GM12878 (cell line): ENCODE measurements around the gene CORO1C.

Experiments used
- ATF3 ChIP-seq: IDR thresholded peaks from 2 replicates; pipeline ENCODE4 v1.6.1; 2011; ENCODE audit warnings: low read depth, mild to moderate bottlenecking, low read length, moderate library complexity, borderline replicate concordance; ENCODE audit errors: extremely low read depth
- EP300 ChIP-seq, 2 experiments: fragments of 150-350 bp in 1 of 2; IDR thresholded peaks; 2 replicates each; pipeline ENCODE4 v1.6.1; 2011 to 2012; ENCODE audit warnings: low read depth in 2 of 2, low read length in 2 of 2, borderline replicate concordance in 1 of 2, improper control_type of control experiment in 1 of 2, inconsistent platforms in 1 of 2; ENCODE audit not compliant: control insufficient read depth in 1 of 2
- IRF3 ChIP-seq: fragments of 450-650 bp; IDR thresholded peaks from 2 replicates; pipeline ENCODE4 v1.6.1; 2014; ENCODE audit warnings: mild to moderate bottlenecking
- POLR2AphosphoS5 ChIP-seq: IDR thresholded peaks from 2 replicates; pipeline ENCODE4 v1.6.1; 2011; ENCODE audit warnings: mild to moderate bottlenecking, low read length, inconsistent platforms
- RAD21 ChIP-seq: IDR thresholded peaks from 2 replicates; pipeline ENCODE4 v1.6.1; 2011; ENCODE audit warnings: mild to moderate bottlenecking, low read depth, low read length, moderate library complexity; ENCODE audit not compliant: insufficient read depth
- SMAD1 ChIP-seq: fragments of 450-650 bp; IDR thresholded peaks from 2 replicates; pipeline ENCODE4 v1.6.1; 2018; ENCODE audit warnings: mild to moderate bottlenecking, low read depth; ENCODE audit not compliant: partially characterized antibody
- SUZ12 ChIP-seq: fragments of 200-600 bp; sonication (generic); IDR thresholded peaks from one replicate; pipeline ENCODE4 v1.6.1; 2018; ENCODE audit warnings: antibody characterized with exemption, mild to moderate bottlenecking; ENCODE audit not compliant: unreplicated experiment
- TAF1 ChIP-seq: IDR thresholded peaks from 2 replicates; pipeline ENCODE4 v1.6.1; 2011; ENCODE audit warnings: mild to moderate bottlenecking, low read depth, low read length, borderline replicate concordance
- TF ChIP-seq, protein P1 (sequence below): IDR thresholded peaks from 2 replicates; pipeline ENCODE4 v1.6.1; 2012; ENCODE audit warnings: low read length, inconsistent platforms
- TF ChIP-seq, protein P2 (sequence below), 3 experiments: IDR thresholded peaks in 2 of 3; conservative IDR thresholded peaks in 1 of 3; 2 replicates each; pipeline ENCODE4 v1.5.1; 2011; ENCODE audit warnings: low read depth in 3 of 3, low read length in 3 of 3, mild to moderate bottlenecking in 3 of 3, control low read depth in 2 of 3, moderate library complexity in 2 of 3, inconsistent platforms in 1 of 3, mixed read lengths in 1 of 3; ENCODE audit not compliant: control insufficient read depth in 2 of 3, insufficient read depth in 1 of 3; ENCODE audit errors: extremely low read depth in 1 of 3
- TF ChIP-seq, protein P3 (sequence below): fragments of 450-650 bp; conservative IDR thresholded peaks from 2 replicates; pipeline ENCODE4 v1.6.1; 2017; ENCODE audit warnings: mild to moderate bottlenecking, moderate library complexity
- TF ChIP-seq, protein P4 (sequence below): IDR thresholded peaks from 2 replicates; pipeline ENCODE4 v1.6.1; 2012; ENCODE audit warnings: low read depth, low read length, improper control_type of control experiment
- TF ChIP-seq, protein P5 (sequence below): fragments of 450-650 bp; formaldehyde crosslinking; IDR thresholded peaks from 2 replicates; pipeline ENCODE4 v1.4.0; 2022; ENCODE audit warnings: mild to moderate bottlenecking, moderate library complexity

DNA sequence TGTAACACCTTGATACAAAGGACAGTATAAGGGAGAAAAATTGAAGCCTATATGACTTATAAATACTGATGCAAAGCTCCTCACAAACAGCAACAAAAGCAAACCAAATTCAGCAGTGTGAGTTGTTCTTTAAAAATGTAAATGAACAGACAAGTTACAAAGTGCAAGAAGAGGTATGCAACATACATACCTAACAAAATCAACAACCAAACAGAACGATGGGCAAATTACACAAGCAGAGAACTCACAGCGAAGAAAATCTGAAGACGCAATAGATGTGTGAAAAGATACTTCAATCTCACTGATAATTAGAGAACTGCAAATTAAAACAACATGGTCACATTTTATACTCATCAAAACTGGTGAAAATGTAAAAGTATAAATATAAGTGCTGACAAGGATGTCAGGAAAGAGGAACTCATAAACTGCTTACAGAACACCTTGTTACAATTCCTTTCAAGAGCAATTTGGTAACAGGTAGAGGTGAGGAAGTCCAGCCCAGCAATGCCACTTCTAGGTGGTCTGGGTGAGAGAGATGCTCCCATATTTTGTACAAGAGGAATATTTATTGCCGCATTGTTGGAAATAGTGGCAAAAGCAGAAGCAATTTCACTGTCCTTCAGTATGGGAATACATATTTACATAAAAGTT is 47.3 kb downstream of the CORO1C start:
- TF ChIP-seq TAF1 (no peak), POLR2AphosphoS5 (no peak), EP300 (IDR thresholded peaks at IDR 0.05; ENCODE audit: borderline replicate concordance in 1 of 2, control insufficient read depth in 1 of 2, low read depth in 2 of 2, low read length in 2 of 2) (no peak), SMAD1 (no peak), SUZ12 (no peak), RAD21 (no peak), ATF3 (no peak), IRF3 (no peak)
- TF ChIP-seq, protein P1, sequence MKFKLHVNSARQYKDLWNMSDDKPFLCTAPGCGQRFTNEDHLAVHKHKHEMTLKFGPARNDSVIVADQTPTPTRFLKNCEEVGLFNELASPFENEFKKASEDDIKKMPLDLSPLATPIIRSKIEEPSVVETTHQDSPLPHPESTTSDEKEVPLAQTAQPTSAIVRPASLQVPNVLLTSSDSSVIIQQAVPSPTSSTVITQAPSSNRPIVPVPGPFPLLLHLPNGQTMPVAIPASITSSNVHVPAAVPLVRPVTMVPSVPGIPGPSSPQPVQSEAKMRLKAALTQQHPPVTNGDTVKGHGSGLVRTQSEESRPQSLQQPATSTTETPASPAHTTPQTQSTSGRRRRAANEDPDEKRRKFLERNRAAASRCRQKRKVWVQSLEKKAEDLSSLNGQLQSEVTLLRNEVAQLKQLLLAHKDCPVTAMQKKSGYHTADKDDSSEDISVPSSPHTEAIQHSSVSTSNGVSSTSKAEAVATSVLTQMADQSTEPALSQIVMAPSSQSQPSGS = no peak
- TF ChIP-seq, protein P2, sequence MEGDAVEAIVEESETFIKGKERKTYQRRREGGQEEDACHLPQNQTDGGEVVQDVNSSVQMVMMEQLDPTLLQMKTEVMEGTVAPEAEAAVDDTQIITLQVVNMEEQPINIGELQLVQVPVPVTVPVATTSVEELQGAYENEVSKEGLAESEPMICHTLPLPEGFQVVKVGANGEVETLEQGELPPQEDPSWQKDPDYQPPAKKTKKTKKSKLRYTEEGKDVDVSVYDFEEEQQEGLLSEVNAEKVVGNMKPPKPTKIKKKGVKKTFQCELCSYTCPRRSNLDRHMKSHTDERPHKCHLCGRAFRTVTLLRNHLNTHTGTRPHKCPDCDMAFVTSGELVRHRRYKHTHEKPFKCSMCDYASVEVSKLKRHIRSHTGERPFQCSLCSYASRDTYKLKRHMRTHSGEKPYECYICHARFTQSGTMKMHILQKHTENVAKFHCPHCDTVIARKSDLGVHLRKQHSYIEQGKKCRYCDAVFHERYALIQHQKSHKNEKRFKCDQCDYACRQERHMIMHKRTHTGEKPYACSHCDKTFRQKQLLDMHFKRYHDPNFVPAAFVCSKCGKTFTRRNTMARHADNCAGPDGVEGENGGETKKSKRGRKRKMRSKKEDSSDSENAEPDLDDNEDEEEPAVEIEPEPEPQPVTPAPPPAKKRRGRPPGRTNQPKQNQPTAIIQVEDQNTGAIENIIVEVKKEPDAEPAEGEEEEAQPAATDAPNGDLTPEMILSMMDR (IDR thresholded peaks at IDR 0.05 in 2 of 3, conservative IDR thresholded peaks at IDR 0.05 in 1 of 3; ENCODE audit: control insufficient read depth in 2 of 3, extremely low read depth in 1 of 3, insufficient read depth in 1 of 3, low read depth in 3 of 3, low read length in 3 of 3) = no peak
- TF ChIP-seq, protein P3, sequence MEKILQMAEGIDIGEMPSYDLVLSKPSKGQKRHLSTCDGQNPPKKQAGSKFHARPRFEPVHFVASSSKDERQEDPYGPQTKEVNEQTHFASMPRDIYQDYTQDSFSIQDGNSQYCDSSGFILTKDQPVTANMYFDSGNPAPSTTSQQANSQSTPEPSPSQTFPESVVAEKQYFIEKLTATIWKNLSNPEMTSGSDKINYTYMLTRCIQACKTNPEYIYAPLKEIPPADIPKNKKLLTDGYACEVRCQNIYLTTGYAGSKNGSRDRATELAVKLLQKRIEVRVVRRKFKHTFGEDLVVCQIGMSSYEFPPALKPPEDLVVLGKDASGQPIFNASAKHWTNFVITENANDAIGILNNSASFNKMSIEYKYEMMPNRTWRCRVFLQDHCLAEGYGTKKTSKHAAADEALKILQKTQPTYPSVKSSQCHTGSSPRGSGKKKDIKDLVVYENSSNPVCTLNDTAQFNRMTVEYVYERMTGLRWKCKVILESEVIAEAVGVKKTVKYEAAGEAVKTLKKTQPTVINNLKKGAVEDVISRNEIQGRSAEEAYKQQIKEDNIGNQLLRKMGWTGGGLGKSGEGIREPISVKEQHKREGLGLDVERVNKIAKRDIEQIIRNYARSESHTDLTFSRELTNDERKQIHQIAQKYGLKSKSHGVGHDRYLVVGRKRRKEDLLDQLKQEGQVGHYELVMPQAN = no peak
- TF ChIP-seq, protein P4, sequence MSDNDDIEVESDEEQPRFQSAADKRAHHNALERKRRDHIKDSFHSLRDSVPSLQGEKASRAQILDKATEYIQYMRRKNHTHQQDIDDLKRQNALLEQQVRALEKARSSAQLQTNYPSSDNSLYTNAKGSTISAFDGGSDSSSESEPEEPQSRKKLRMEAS = no peak
- TF ChIP-seq, protein P5, sequence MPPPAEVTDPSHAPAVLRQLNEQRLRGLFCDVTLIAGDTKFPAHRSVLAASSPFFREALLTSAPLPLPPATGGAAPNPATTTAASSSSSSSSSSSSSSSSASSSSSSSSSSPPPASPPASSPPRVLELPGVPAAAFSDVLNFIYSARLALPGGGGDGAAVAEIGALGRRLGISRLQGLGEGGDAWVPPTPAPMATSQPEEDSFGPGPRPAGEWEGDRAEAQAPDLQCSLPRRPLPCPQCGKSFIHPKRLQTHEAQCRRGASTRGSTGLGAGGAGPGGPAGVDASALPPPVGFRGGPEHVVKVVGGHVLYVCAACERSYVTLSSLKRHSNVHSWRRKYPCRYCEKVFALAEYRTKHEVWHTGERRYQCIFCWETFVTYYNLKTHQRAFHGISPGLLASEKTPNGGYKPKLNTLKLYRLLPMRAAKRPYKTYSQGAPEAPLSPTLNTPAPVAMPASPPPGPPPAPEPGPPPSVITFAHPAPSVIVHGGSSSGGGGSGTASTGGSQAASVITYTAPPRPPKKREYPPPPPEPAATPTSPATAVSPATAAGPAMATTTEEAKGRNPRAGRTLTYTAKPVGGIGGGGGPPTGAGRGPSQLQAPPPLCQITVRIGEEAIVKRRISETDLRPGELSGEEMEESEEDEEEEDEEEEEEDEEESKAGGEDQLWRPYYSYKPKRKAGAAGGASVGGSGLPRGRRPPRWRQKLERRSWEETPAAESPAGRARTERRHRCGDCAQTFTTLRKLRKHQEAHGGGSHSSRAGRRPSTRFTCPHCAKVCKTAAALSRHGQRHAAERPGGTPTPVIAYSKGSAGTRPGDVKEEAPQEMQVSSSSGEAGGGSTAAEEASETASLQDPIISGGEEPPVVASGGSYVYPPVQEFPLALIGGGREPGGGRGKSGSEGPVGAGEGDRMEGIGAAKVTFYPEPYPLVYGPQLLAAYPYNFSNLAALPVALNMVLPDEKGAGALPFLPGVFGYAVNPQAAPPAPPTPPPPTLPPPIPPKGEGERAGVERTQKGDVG (CRISPR knock-in tag) = no peak
